Kidney (tissue), 14 donors: ENCODE results near the gene NEIL1. TPM values are rescaled to one million over a fixed set of nuclear protein-coding genes. Genes with fewer than 3 reads are reported as not detected.

Experiments used
- DNase-seq, 5 donors: peaks; one replicate each; pipeline ENCODE4 v3.0.0-alpha.2; 2013 to 2020
- FAIRE-seq: peaks from 2 replicates; lab custom pipeline; 2012; peaks lifted over from hg19 to GRCh38; lab: Jason Lieb, UNC
- H3K27ac ChIP-seq, 2 donors: one replicate each; pipeline ENCODE4 v1.7.0; 2013; ENCODE audit warnings: low read depth in 2 of 2, low read length in 2 of 2, inconsistent platforms in 1 of 2
- H3K27me3 ChIP-seq: one replicate; pipeline ENCODE4 v1.7.1; 2013; ENCODE audit warnings: low read length, inconsistent platforms; ENCODE audit not compliant: control insufficient read depth, insufficient read depth
- H3K36me3 ChIP-seq, 3 donors: one replicate each; pipeline versions ENCODE4 v1.7.0 to v1.7.1; 2013; ENCODE audit warnings: low read length in 3 of 3, control low read depth in 1 of 3, inconsistent platforms in 1 of 3; ENCODE audit not compliant: insufficient read depth in 3 of 3, control insufficient read depth in 2 of 3
- H3K4me1 ChIP-seq, 3 donors: one replicate each; pipeline versions ENCODE4 v1.7.0 to v1.7.1; 2013; ENCODE audit warnings: low read length in 3 of 3, inconsistent platforms in 1 of 3, low read depth in 1 of 3; ENCODE audit not compliant: control insufficient read depth in 2 of 3, insufficient read depth in 2 of 3
- H3K4me3 ChIP-seq, 3 donors: one replicate each; pipeline versions ENCODE4 v1.7.0 to v1.8.1; 2013; ENCODE audit warnings: low read length in 3 of 3, control low read depth in 1 of 3, inconsistent platforms in 1 of 3
- H3K9ac ChIP-seq, 3 donors: one replicate each; pipeline versions ENCODE4 v1.7.0 to v1.7.1; 2013; ENCODE audit warnings: low read length in 3 of 3, control low read depth in 1 of 3, inconsistent platforms in 1 of 3
- H3K9me3 ChIP-seq, 3 donors: one replicate each; pipeline versions ENCODE4 v1.7.0 to v1.7.1; 2013; ENCODE audit warnings: low read length in 3 of 3, control low read depth in 1 of 3, inconsistent platforms in 1 of 3; ENCODE audit not compliant: control insufficient read depth in 2 of 3, insufficient read depth in 1 of 3
- CTCF ChIP-seq: IDR thresholded peaks from 3 replicates; pipeline ENCODE4 v1.5.1; 2012; ENCODE audit warnings: mild to moderate bottlenecking, moderate library complexity, borderline replicate concordance; ENCODE audit not compliant: insufficient read depth; ENCODE audit errors: extremely low read depth
- intact Hi-C: fragments of 100-400 bp; cut with DNase I; formaldehyde crosslinking; loops from one replicate; pipeline ENCODE4 v1.11.1; 2022
- polyA plus RNA-seq: library from polyadenylated mRNA; stranded (reverse); fragments of 350-450 nt; fragmentation: Illumina TruSeq; extraction: RNeasy Lipid Tissue Mini Kit (QIAGEN cat#74804); gene quantifications from one replicate; pipeline ENCODE4 v1.2.3, GENCODE V29; 2014; ENCODE audit warnings: low read depth, low replicate concordance; ENCODE audit not compliant: insufficient read depth
- total RNA-seq: library from RNA; stranded (reverse); fragmentation: NEBNext Ultra II Directional; extraction: Animal tissue kit (Norgen Biotek cat#: 25700); gene quantifications from one replicate; pipeline ENCODE4 v1.2.1, GENCODE V29; 2021
- donor health status: control.
- donor health status: control.
- donor health status: control.
- donor health status: control.
- donor health status: control.
- donor health status: DM: yes; HTN: yes; CAD: no.
- donor health status: Normal renal cell carcinoma (clear cell type).

NEIL1 gene
- total and polyA plus RNA-seq, 2 donors from 2014 or later = 22.6 to 42.9 TPM

GRCh38 chr15:75350601-75351361 lies 3.9 kb downstream of the NEIL1 start:
- DNase-seq = no peak
- Histone ChIP-seq H3K9me3 (no peaks in the 10 kb centered on the region), H3K4me1 (peaks cover 0 to 14% (median 0%) of the 10 kb centered on the region in 3 donors), H3K9ac (no peak overlapping the region), H3K4me3 (no peak overlapping the region), H3K27ac (no peak overlapping the region), H3K36me3 (no peaks in the 10 kb centered on the region), H3K27me3 (no peaks in the 10 kb centered on the region)
- FAIRE-seq = no peak
- no peak for TF ChIP-seq CTCF
- intact Hi-C loops = no loop called here

GRCh38 chr15:75352186-75353080 lies 5.6 kb downstream of the NEIL1 start:
- H3K27me3 ChIP-seq = no peaks in the 10 kb centered on the region
- FAIRE-seq (no peak), DNase-seq (peak in 1 of 5 donors; percentile 61)
- H3K36me3 ChIP-seq = peaks cover 0 to 6% (median 0%) of the 10 kb centered on the region in 3 donors
- no peak overlapping the region for H3K4me3 ChIP-seq
- H3K9ac ChIP-seq = no peak overlapping the region
- H3K9me3 ChIP-seq = no peaks in the 10 kb centered on the region
- intact Hi-C loops = no loop called here
- no peak overlapping the region for H3K27ac ChIP-seq
- no peak for TF ChIP-seq CTCF
- peaks cover 0 to 10% (median 0%) of the 10 kb centered on the region in 3 donors for H3K4me1 ChIP-seq

GRCh38 chr15:75353604-75354003 lies 6.8 kb downstream of the NEIL1 start:
- FAIRE-seq (no peak), DNase-seq (peak in 1 of 5 donors; percentile 64)
- no peak overlapping the region for H3K4me3 ChIP-seq
- no peaks in the 10 kb centered on the region for H3K27me3 ChIP-seq
- H3K9me3 ChIP-seq = no peaks in the 10 kb centered on the region
- no peak for TF ChIP-seq CTCF
- peaks cover 0 to 8% (median 0%) of the 10 kb centered on the region in 3 donors for H3K4me1 ChIP-seq
- intact Hi-C loops = no loop called here
- H3K9ac ChIP-seq = no peak overlapping the region
- H3K36me3 ChIP-seq = peaks cover 0 to 10% (median 0%) of the 10 kb centered on the region in 3 donors
- no peak overlapping the region for H3K27ac ChIP-seq
